WERI-Rb-1 (cell line): ENCODE measurements around the gene PCSK7.

Experiments
- DNase-seq: peaks from one replicate; pipeline ENCODE4 v3.0.0-alpha.2; 2020
- H3K27ac ChIP-seq: fragments of 250-450 bp; sonication (Bioruptor Pico); 2 replicates; pipeline ENCODE4 v1.5.1; 2020; ENCODE audit warnings: mild to moderate bottlenecking, moderate library complexity
- H3K27me3 ChIP-seq: fragments of 250-450 bp; sonication (Bioruptor Pico); 2 replicates; pipeline ENCODE4 v1.5.1; 2021; ENCODE audit warnings: mild to moderate bottlenecking, low read depth, moderate library complexity; ENCODE audit not compliant: insufficient read depth, severe bottlenecking
- H3K36me3 ChIP-seq: fragments of 250-450 bp; sonication (Bioruptor Pico); 2 replicates; pipeline ENCODE4 v1.5.1; 2020; ENCODE audit warnings: mild to moderate bottlenecking, moderate library complexity
- H3K4me3 ChIP-seq: 2 replicates; pipeline ENCODE4 v1.5.1; 2011; ENCODE audit warnings: low read depth, mild to moderate bottlenecking, control low read depth, low read length
- H3K9me3 ChIP-seq: fragments of 250-450 bp; sonication (Bioruptor Pico); 2 replicates; pipeline ENCODE4 v1.5.1; 2021; ENCODE audit warnings: mild to moderate bottlenecking, moderate library complexity; ENCODE audit not compliant: severe bottlenecking
- TF ChIP-seq, protein P1 (sequence below): IDR thresholded peaks from 2 replicates; pipeline ENCODE4 v1.5.1; 2011; ENCODE audit warnings: low read depth, mild to moderate bottlenecking, control low read depth, inconsistent platforms, low read length

Gene PCSK7

DNA sequence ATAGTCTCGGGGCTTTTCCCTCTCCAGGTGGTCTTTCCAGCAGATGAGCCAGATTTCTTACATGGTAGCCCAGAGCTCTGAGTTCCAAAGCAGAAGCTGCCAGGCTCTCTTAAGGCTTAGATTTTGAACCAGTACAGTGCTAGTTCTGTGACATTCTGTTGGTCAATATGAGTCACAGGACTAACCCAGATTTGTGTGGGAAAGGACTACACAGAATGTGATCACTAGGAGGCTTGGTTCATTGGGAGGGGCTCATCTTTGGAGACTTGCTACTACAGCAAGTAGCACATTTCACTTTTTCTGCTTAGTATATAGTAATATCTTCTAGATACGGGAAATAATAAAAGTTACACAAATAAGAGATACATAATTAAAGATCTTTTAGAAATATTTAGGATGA lies 24.7 kb upstream of the PCSK7 start:
- TF ChIP-seq, protein P1, sequence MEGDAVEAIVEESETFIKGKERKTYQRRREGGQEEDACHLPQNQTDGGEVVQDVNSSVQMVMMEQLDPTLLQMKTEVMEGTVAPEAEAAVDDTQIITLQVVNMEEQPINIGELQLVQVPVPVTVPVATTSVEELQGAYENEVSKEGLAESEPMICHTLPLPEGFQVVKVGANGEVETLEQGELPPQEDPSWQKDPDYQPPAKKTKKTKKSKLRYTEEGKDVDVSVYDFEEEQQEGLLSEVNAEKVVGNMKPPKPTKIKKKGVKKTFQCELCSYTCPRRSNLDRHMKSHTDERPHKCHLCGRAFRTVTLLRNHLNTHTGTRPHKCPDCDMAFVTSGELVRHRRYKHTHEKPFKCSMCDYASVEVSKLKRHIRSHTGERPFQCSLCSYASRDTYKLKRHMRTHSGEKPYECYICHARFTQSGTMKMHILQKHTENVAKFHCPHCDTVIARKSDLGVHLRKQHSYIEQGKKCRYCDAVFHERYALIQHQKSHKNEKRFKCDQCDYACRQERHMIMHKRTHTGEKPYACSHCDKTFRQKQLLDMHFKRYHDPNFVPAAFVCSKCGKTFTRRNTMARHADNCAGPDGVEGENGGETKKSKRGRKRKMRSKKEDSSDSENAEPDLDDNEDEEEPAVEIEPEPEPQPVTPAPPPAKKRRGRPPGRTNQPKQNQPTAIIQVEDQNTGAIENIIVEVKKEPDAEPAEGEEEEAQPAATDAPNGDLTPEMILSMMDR = no peak
- H3K36me3 ChIP-seq = peaks cover 15% of the 10 kb centered on the region
- no peak for DNase-seq
- H3K27me3 ChIP-seq = no peaks in the 10 kb centered on the region
- no peak overlapping the region for H3K27ac ChIP-seq
- no peak overlapping the region for H3K4me3 ChIP-seq
- H3K9me3 ChIP-seq = no peaks in the 10 kb centered on the region

DNA sequence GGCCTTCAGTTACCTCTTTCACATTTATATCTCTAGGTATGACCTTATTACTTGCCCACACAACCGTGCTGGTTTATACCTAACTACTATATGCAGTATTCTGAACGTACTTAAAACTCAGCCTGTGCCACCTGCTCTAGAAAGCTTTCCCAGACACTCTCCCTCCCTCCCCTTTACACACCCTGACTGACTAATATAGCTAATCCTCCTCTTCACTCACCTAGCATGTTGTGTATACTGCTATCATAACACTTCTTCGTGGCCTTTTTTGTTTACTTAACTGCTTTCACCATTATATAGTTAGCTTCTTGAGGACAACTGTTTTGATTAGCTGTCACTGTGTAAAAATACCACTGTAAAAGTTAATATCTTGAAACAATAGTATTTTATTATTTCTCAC lies 24.1 kb upstream of the PCSK7 start:
- Histone ChIP-seq H3K4me3 (no peak overlapping the region), H3K27me3 (no peaks in the 10 kb centered on the region), H3K27ac (no peak overlapping the region), H3K36me3 (peaks cover 15% of the 10 kb centered on the region), H3K9me3 (no peaks in the 10 kb centered on the region)
- no peak for DNase-seq
- TF ChIP-seq, protein P1 = no peak

DNA sequence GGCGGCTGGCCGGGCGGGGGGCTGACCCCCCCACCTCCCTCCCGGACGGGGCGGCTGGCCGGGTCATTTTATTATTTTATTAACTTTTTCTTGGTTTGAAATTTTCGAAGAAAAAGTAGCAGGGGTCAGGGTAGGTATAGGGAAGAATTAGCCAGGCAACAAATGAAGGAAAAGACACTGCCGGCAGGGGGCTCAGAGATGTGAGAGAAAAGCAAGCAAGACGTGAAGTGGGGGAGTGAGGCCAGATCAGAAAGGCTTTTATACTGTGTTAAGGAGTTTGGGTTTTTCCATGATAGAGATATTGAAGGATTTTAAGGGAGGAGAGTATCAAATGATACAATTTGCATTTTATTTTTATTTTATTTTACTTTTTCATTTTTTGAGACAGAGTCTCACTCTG lies 19.6 kb upstream of the PCSK7 start:
- TF ChIP-seq, protein P1 = no peak
- Histone ChIP-seq H3K27ac (no peak overlapping the region), H3K4me3 (no peak overlapping the region), H3K9me3 (no peaks in the 10 kb centered on the region), H3K27me3 (no peaks in the 10 kb centered on the region), H3K36me3 (peaks cover 46% of the 10 kb centered on the region)
- no peak for DNase-seq

DNA sequence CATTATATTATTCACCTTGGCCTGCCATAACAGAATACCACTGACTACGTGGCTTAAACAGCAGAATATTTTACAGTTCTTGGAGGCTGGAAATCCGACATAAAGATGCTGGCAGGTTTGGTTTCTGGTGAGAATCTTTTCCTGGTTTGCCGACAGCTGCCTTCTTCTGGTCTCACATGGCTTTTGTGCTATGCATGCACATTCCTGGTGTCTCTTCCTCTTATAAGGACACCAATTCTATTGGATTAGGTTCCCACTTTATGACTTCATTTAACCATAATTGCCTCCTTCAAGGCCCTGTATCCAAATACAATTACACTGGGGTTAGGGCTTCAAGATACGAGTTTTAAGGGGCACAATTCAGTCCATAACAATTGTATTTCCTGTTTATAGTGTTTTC lies 17.7 kb upstream of the PCSK7 start:
- Histone ChIP-seq H3K27me3 (no peaks in the 10 kb centered on the region), H3K36me3 (peaks cover 65% of the 10 kb centered on the region), H3K9me3 (no peaks in the 10 kb centered on the region), H3K27ac (no peak overlapping the region; the same call in 1 of the 2 replicates), H3K4me3 (no peak overlapping the region)
- no peak for DNase-seq
- TF ChIP-seq, protein P1 = no peak

DNA sequence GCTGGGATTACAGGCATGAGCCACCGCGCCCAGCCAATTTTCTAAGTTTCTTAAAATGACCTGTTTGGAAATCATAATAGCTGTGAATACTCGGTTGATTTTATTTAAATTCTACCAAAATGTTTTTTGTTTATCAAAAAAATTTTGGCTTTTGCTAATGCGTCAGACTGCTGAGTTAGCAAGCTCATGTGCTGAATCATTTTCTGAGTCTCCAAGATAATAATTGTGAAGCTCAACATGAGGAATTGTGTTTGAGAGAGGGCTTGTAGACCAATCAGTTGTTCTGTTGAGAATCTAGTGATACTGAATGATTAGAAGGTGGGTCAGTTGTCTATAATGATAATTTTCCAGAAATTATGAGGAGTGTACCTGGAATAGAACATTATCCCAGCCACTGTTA lies 16.5 kb upstream of the PCSK7 start:
- Histone ChIP-seq H3K9me3 (no peaks in the 10 kb centered on the region), H3K4me3 (no peak overlapping the region), H3K36me3 (peaks cover 65% of the 10 kb centered on the region), H3K27ac (no peak overlapping the region), H3K27me3 (no peaks in the 10 kb centered on the region)
- TF ChIP-seq, protein P1 = no peak
- no peak for DNase-seq

DNA sequence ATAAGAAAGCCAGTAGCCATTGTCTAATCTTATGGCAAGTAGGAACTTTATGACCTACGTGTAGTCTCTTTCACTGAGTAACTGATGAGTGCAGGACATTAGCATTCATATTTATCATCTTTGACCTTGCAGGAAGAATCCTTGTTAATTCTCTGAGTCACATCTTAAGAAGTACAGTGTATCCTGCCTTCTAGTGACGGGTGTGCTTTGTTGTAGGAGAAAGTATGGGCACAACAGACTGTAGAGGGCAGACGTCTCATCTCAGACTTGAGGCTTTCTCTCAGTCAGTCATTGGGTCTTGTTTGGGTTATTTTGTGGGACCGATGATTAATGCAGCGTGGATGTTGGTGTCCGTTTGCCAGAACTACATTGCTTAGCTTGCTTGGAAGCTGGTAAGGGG lies 7.4 kb upstream of the PCSK7 start:
- Histone ChIP-seq H3K36me3 (peaks cover 44% of the 10 kb centered on the region), H3K27ac (peak overlapping the region; percentile 19; the same call in 1 of the 2 replicates), H3K9me3 (no peaks in the 10 kb centered on the region), H3K4me3 (no peak overlapping the region), H3K27me3 (no peaks in the 10 kb centered on the region)
- DNase-seq = peak; percentile 25
- TF ChIP-seq, protein P1 = peak; percentile 53
